Fibroblast of mammary gland (primary cell): ENCODE data around the gene KLF12.

Experiments used
- DNase-seq: peaks from one replicate; pipeline ENCODE4 v3.0.0-alpha.2; 2010; ENCODE audit warnings: low read depth
- H3K4me3 ChIP-seq: 2 replicates; pipeline ENCODE4 v1.5.1; 2011; ENCODE audit warnings: low read depth, mild to moderate bottlenecking, low read length, moderate library complexity; ENCODE audit not compliant: control insufficient read depth
- TF ChIP-seq, protein P1 (sequence below): conservative IDR thresholded peaks from 2 replicates; pipeline ENCODE4 v1.5.1; 2011; ENCODE audit warnings: low read depth, low read length, inconsistent platforms; ENCODE audit not compliant: control insufficient read depth, insufficient read depth

KLF12 gene

DNA sequence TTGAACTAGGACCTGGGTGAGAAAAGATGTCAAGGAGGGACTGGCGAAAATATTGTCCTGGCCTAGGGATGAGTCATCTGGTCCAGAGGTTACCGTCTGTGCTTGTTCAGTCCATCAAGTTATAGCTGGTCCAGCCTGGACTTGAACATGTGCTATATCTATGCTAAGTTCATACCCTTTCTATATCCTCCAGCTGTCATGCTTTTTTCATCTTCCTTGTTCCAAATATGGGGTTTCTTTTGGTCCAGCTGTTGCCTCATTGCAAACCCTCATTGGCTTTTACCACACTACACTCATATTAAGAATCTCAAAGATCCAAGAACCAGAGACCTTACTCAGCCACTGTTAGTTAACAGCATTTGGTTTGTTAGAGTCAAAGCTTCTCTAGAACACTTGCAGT lies 19.1 kb upstream of the KLF12 start:
- no peak overlapping the region for H3K4me3 ChIP-seq
- TF ChIP-seq, protein P1, sequence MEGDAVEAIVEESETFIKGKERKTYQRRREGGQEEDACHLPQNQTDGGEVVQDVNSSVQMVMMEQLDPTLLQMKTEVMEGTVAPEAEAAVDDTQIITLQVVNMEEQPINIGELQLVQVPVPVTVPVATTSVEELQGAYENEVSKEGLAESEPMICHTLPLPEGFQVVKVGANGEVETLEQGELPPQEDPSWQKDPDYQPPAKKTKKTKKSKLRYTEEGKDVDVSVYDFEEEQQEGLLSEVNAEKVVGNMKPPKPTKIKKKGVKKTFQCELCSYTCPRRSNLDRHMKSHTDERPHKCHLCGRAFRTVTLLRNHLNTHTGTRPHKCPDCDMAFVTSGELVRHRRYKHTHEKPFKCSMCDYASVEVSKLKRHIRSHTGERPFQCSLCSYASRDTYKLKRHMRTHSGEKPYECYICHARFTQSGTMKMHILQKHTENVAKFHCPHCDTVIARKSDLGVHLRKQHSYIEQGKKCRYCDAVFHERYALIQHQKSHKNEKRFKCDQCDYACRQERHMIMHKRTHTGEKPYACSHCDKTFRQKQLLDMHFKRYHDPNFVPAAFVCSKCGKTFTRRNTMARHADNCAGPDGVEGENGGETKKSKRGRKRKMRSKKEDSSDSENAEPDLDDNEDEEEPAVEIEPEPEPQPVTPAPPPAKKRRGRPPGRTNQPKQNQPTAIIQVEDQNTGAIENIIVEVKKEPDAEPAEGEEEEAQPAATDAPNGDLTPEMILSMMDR: no peak
- peak; percentile 48 for DNase-seq

DNA sequence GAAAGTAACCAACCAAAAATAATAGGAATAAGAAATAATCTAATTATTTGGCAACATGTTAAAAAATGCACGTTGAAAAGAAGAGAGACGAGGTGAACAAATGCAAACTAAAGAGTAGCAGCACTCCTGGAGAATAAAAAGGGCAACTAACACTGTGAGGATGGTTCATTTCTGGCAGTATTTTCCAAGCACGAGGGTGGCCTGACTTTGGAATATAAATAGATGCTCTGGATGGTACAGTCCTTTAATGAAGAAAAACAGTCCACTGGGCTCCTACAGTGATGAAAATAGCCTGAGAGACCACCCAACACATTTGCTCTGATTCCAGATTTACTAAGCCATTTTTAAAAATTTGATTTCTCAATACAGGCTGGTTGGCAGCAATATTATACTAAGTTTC lies 17.7 kb upstream of the KLF12 start:
- TF ChIP-seq, protein P1: no peak
- DNase-seq: no peak
- no peak overlapping the region for H3K4me3 ChIP-seq

DNA sequence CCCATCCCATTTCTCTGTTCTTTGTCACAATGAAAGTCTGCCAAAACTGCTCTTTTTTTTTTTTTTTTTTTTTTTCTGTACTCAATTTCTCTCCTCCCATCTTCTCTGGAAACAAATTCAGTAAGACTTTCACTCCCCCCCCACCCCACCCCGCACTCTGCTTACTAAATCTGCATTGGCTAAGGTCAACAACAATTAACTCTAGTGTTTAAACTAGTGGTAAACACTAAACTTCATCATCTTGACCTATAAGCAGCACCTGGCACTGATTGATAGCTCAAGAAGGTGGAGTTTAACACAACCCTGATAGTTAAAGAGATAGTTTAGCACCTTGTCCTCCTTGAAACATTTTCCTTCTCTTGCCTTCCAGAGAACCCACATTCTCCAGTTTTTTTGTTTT lies 14.1 kb upstream of the KLF12 start:
- no peak for DNase-seq
- H3K4me3 ChIP-seq: no peak overlapping the region
- TF ChIP-seq, protein P1: no peak

DNA sequence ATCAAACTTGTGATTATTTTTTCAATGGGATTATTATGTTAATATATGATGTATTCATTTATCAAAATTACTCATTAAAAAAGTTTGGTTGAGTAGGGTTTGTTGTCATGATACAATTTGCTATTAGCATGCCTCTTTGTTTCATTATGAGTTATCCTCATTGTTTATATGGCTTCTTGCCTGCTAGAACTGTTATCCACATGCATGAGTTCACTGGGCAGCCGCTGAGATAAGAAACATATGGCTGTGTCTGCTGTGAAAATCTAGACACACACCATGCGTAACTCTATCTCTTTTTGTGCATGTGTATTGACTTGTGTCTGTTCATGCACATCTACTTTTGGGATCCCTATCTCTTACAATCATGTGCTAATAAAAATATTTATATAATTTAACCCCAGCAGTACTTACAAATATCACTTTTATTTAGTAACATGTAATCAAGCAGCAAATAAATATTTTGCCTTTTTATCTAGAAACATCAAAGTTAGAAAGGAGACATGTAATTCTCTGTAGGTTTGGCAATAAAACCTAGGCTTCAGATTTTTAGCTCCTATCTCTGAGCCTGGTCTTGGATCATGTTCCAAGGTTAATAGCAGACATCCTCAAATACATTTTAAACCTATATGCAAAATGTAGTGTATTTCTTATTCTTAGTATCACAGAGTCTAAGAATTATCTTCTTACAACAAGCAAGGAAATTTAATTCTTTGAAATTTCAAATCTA lies 11.2 kb upstream of the KLF12 start:
- TF ChIP-seq, protein P1: no peak
- DNase-seq: peak; percentile 49
- no peak overlapping the region for H3K4me3 ChIP-seq

DNA sequence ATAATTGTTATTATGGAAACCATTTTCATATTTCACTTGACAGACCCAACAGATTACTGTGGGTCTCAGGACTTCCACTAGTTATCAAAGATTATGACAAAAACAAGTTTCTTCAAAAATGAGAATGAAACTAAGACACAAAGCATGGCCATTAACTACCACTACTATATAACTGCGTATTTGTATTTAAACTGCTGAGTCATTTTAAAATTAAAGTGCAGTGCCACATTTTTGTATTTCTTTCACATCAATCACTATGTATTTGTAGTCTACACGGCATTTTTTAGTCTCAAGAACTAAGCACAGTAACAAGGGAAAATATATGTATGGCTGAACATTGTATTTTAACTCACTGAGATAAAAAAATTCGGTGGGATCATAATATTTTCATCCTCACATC lies 10.1 kb upstream of the KLF12 start:
- no peak overlapping the region for H3K4me3 ChIP-seq
- no peak for DNase-seq
- TF ChIP-seq, protein P1: no peak

DNA sequence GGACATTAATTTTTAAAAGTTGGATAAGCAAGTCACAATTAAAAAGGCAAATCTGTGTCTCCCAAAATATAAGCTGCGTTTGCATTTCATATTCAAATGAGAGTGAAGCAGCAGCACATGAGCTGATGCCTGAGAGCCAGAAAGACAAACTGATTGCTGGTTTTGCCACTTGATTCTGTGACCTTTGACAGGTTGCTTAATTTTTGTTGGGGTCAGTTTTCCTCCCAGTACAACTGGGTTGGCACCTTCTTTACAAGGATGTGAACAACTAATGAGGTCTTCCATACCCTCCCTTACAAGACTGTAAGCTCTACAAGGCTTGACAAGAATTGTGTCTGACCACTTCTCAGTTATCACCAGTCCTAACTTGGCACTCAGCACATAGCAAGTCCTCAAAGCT lies 8.1 kb upstream of the KLF12 start:
- TF ChIP-seq, protein P1: no peak
- DNase-seq: no peak
- H3K4me3 ChIP-seq: no peak overlapping the region
